GM15510 (cell line): ENCODE data around the gene DHX34.

Source experiments
- POLR2A ChIP-seq: IDR thresholded peaks from 3 replicates; pipeline ENCODE4 v1.6.1; 2011; ENCODE audit warnings: borderline replicate concordance; ENCODE audit not compliant: insufficient read length; ENCODE audit errors: extremely low read depth

DHX34 gene

DNA sequence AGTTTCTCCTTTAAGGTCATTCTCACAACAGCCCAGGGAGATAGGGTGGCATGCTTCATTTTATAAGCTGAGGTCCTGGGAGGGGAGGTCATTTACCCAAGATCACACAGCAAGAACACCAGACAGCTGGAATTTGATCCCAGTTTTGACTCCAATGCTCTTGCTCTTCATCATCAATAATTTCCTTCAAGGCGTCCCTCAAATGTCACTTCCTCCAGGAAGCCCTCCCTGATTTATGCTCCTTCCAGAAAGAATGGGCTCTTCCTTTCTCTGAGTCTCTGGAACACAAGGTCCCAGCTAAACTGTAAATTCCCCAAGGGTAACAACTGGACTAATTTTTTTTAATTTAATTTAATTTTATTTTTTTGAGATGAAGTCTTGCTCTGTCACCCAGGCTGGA, 4.7 kb upstream of the DHX34 start:
- no peak for TF ChIP-seq POLR2A

GRCh38 chr19:47350630-47351029, 1.5 kb downstream of the DHX34 start:
- no peak for TF ChIP-seq POLR2A

DNA sequence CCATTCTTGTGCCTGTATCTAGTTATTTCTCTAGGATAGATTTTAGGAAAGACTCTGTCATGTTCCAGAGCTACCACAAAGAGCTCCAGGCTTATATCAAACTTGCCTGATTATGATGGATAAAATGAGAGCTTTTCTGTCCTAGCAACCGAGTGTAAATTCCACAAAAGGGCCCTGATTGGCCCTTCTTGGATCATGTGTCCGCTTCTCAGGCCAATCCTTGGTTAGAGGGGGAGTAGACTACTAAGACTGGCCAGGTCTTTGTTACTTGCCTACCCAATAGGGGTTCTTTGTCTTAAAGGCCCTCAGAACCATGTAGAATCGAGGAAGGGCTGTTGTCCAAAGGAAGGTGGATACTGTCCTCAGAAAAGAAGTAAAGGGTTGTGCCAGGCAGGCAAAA, 2.4 kb downstream of the DHX34 start:
- no peak for TF ChIP-seq POLR2A

DNA sequence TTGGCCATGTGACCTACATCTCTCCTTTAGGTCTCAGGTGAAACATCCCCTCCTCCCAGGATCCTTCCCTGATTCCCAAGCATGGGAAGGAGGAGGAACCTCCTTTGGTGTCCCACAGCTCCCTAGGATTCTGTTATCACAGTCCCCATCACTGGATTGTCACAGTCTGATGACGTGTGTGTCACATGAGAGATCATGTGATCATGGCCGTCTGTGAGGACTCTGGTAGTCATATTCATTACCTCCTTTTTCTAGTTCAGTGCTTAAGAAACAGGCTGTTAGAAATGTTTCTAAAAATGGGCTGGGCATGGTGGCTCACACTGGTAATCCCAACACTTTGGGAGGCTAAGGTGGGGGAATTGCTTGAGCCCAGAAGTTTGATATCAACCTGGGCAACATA, 3.0 kb downstream of the DHX34 start:
- no peak for TF ChIP-seq POLR2A

DNA sequence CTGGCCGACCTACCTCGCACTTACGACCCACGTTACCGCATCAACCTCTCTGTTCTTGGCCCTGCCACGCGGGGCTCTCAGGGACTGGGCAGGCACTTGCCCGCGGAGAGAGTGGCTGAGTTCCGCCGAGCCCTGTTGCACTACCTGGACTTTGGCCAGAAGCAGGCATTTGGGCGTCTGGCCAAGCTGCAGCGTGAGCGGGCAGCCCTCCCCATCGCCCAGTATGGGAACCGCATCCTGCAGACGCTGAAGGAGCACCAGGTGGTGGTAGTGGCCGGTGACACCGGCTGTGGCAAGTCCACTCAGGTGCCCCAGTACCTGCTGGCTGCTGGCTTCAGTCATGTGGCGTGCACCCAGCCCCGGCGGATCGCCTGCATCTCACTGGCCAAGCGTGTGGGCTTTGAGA, 4.2 kb downstream of the DHX34 start:
- TF ChIP-seq POLR2A: no peak

GRCh38 chr19:47356900-47357299, 7.8 kb downstream of the DHX34 start:
- no peak for TF ChIP-seq POLR2A

DNA sequence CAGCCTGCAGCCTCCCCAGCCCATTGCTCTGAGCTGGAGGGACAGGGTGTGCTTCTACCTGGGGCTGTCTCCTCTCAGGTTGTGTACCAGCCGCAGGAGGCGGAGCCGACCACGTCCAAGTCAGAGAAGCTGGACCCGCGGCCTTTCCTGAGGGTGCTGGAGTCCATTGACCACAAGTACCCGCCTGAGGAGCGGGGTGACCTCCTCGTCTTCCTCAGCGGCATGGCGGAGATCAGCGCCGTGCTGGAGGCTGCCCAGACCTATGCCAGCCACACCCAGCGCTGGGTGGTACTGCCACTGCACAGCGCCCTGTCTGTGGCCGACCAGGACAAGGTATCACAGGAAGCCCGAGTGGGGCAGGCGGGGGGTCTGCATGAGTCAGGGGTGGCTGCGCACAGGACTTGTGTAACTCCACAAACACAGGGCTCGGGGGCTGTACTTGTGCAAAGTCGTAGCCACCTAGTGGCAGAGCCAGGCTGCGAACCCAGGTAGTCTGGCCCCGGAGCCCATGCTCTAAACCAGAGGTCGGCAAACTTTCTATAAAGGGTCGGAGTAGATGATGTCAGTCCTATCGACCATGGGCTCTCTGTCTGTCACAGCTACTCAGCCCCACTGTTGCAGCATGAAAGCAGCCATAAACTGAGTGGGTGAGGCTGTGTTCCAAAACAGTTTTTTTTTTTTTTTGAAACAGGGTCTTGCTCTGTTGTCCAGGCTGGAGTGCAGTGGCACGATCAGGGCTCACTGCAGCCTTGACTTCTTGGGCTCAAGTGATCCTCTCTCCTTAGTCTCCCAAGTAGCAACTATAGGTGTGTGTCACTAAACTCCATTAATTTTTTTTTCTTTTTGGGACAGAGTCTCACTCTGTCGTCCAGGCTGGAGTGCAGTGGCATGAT, 8.9 kb downstream of the DHX34 start:
- no peak for TF ChIP-seq POLR2A

DNA sequence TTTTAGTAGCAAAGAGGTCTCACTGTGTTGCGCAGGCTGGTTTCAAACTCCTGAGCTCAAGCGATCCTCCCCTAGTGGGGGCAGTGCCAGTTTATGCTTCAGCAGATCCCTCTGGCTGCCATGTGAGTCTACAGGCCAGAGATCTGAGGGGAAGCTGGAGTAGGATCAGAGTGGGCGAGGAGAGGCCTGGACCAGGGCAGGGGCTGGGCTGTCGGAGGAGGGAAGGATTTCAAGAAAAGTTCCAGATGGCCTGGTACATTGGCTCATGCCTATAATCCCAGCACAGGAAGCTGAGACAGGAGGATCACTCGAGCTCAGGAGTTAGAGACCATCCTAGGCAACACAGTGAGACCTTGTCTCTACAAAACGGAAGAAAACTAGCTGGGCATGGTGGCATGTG, 9.8 kb downstream of the DHX34 start:
- no peak for TF ChIP-seq POLR2A

GRCh38 chr19:47362321-47362720, 13.2 kb downstream of the DHX34 start:
- TF ChIP-seq POLR2A: no peak

- TF ChIP-seq POLR2A: no peak
Observed at GRCh38 chr19:47363758-47364531, 14.8 kb downstream of the DHX34 start.

DNA sequence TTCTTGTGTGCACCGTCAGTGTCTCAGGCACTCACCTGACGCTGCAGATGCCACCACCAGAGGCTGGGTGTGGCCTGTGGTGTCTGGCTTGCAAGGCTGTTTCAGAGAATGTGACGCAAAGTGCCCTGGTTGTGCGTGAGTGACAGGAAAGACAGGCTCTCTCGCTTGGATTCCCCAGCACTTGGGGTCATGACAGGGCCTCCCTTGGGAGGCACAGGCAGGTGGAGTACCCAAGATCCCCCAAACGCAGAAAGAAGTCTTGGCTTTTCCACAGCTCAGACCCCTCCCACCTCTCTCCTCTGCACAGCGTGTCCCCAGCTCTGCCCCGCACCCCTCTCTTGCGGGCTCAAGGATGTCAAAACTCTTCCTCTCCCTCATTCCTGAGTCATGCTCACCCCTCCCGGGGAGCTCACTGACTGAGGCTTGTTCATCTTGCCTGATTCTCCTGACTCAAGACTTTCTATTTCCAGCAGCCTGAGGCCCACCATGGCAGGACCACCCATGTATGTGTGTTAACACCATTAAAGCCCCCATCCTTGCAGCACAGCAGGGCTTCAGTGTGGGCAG, 21.0 kb downstream of the DHX34 start:
- no peak for TF ChIP-seq POLR2A

GRCh38 chr19:47371261-47371660, 22.1 kb downstream of the DHX34 start:
- no peak for TF ChIP-seq POLR2A

- no peak for TF ChIP-seq POLR2A
Observed at GRCh38 chr19:47372603-47373002, 23.5 kb downstream of the DHX34 start.

GRCh38 chr19:47373246-47374240, 24.4 kb downstream of the DHX34 start:
- no peak for TF ChIP-seq POLR2A
